D721Med (cell line): Measurements from ENCODE around the gene PZP.

Source experiments
- DNase-seq: peaks from one replicate; pipeline ENCODE4 v3.0.0; 2011; ENCODE audit warnings: low spot score; ENCODE audit not compliant: insufficient read length
- FAIRE-seq: peaks from 2 replicates; lab custom pipeline; 2011; peaks lifted over from hg19 to GRCh38; lab: Jason Lieb, UNC
- CTCF ChIP-seq: IDR thresholded peaks from 2 replicates; pipeline ENCODE4 v1.5.1; 2012; ENCODE audit warnings: mild to moderate bottlenecking, control low read depth; ENCODE audit not compliant: insufficient read depth; ENCODE audit errors: missing control alignments

PZP gene

GRCh38 chr12:9135903-9136310, 72.3 kb downstream of the PZP start:
- no peak for DNase-seq
- no peak for FAIRE-seq
- no peak for TF ChIP-seq CTCF

- FAIRE-seq (no peak), DNase-seq (no peak)
- peak; percentile 28 for TF ChIP-seq CTCF
Observed at GRCh38 chr12:9134981-9135628, 73.1 kb downstream of the PZP start.

GRCh38 chr12:9133216-9133916, 74.8 kb downstream of the PZP start:
- TF ChIP-seq CTCF = no peak
- no peak for FAIRE-seq
- no peak for DNase-seq

- DNase-seq (no peak), FAIRE-seq (no peak)
- TF ChIP-seq CTCF = no peak
Observed at GRCh38 chr12:9132008-9132535, 76.1 kb downstream of the PZP start.

- FAIRE-seq (no peak), DNase-seq (no peak)
- no peak for TF ChIP-seq CTCF
Observed at GRCh38 chr12:9130244-9130643, 78.0 kb downstream of the PZP start.

GRCh38 chr12:9127936-9128663, 80.1 kb downstream of the PZP start:
- no peak for FAIRE-seq
- no peak for DNase-seq
- TF ChIP-seq CTCF = no peak
